Karpas-422 (cell line): ENCODE results near the gene ERBB3. TPM values are rescaled to one million over a fixed set of nuclear protein-coding genes. Genes with fewer than 3 reads are reported as not detected.

Source experiments
- DNase-seq: peaks from one replicate; pipeline ENCODE4 v3.0.0-alpha.2; 2015
- H2AFZ ChIP-seq: fragments of 200-600 bp; sonication (generic); 2 replicates; pipeline ENCODE4 v1.6.1; 2014; ENCODE audit warnings: antibody characterized with exemption, low read length, mixed read lengths
- H3K27ac ChIP-seq: fragments of 200-600 bp; sonication (generic); 2 replicates; pipeline ENCODE4 v1.5.1; 2014; ENCODE audit warnings: mild to moderate bottlenecking, low read length, moderate library complexity
- H3K27me3 ChIP-seq: fragments of 200-600 bp; sonication (generic); 2 replicates; pipeline ENCODE4 v1.6.1; 2014; ENCODE audit warnings: low read length, mixed read lengths
- H3K36me3 ChIP-seq: fragments of 200-600 bp; sonication (generic); 2 replicates; pipeline ENCODE4 v1.6.1; 2014; ENCODE audit warnings: low read length, mixed read lengths; ENCODE audit not compliant: insufficient read depth
- H3K4me1 ChIP-seq: fragments of 200-600 bp; sonication (generic); 2 replicates; pipeline ENCODE4 v1.6.1; 2014; ENCODE audit warnings: mild to moderate bottlenecking, low read length, mixed read lengths
- H3K4me2 ChIP-seq: fragments of 200-600 bp; sonication (generic); 2 replicates; pipeline ENCODE4 v1.6.1; 2014; ENCODE audit warnings: low read length, low read depth, mild to moderate bottlenecking; ENCODE audit not compliant: poor library complexity, severe bottlenecking
- H3K4me3 ChIP-seq: fragments of 200-600 bp; sonication (generic); 2 replicates; pipeline ENCODE4 v1.5.1; 2014; ENCODE audit warnings: mild to moderate bottlenecking, antibody characterized with exemption, low read length, mixed read lengths
- H3K79me2 ChIP-seq: fragments of 200-600 bp; sonication (generic); 2 replicates; pipeline ENCODE4 v1.6.1; 2014; ENCODE audit warnings: mild to moderate bottlenecking, low read length, mixed read lengths
- H3K9ac ChIP-seq: fragments of 200-600 bp; sonication (generic); 2 replicates; pipeline ENCODE4 v1.6.0; 2014; ENCODE audit warnings: low read length
- H3K9me2 ChIP-seq: fragments of 200-600 bp; sonication (generic), shearing (Covaris generic); replicated peaks from 2 replicates; pipeline ENCODE4 v1.6.0; 2014; ENCODE audit warnings: mild to moderate bottlenecking, low read length, moderate library complexity; ENCODE audit not compliant: insufficient read depth
- H3K9me3 ChIP-seq: fragments of 300-700, 200-600 bp; sonication (generic); 2 replicates; pipeline ENCODE4 v1.6.1; 2014; ENCODE audit warnings: low read length, mixed read lengths
- H4K20me1 ChIP-seq: fragments of 200-600 bp; sonication (generic); 2 replicates; pipeline ENCODE4 v1.6.1; 2014; ENCODE audit warnings: mild to moderate bottlenecking, antibody characterized with exemption, low read length, low read depth; ENCODE audit not compliant: insufficient read depth
- total RNA-seq: library from RNA; depleted of rRNA; stranded (reverse); fragments of >200 nt; shearing (Covaris generic); gene quantifications from 2 replicates; pipeline ENCODE4 v1.2.3, GENCODE V29; 2014; ENCODE audit warnings: low replicate concordance

The ERBB3 gene
- total RNA-seq, 1 experiment from 2014 or later = not detected

- Histone ChIP-seq H3K27ac (no peak overlapping the region), H3K9ac (no peak overlapping the region), H3K4me3 (no peak overlapping the region), H3K27me3 (no peaks in the 10 kb centered on the region), H2AFZ (no peak overlapping the region), H3K79me2 (no peaks in the 10 kb centered on the region), H3K4me2 (no peak overlapping the region), H3K4me1 (peaks cover 15% of the 10 kb centered on the region), H4K20me1 (no peaks in the 10 kb centered on the region), H3K36me3 (no peaks in the 10 kb centered on the region), H3K9me2 (no peaks in the 10 kb centered on the region), H3K9me3 (no peaks in the 10 kb centered on the region)
- DNase-seq = no peak
Measured at GRCh38 chr12:56082967-56083366, 3.0 kb downstream of the ERBB3 start.

GRCh38 chr12:56084958-56085543 is 5.1 kb downstream of the ERBB3 start:
- Histone ChIP-seq H3K9ac (no peak overlapping the region), H3K27ac (no peak overlapping the region), H2AFZ (no peak overlapping the region), H3K79me2 (no peaks in the 10 kb centered on the region), H3K4me2 (no peak overlapping the region), H3K27me3 (no peaks in the 10 kb centered on the region), H3K9me2 (no peaks in the 10 kb centered on the region), H3K4me1 (peaks cover 4% of the 10 kb centered on the region), H3K36me3 (no peaks in the 10 kb centered on the region), H4K20me1 (no peaks in the 10 kb centered on the region), H3K4me3 (no peak overlapping the region), H3K9me3 (no peaks in the 10 kb centered on the region)
- peak; percentile 65 for DNase-seq

GRCh38 chr12:56086096-56086495 is 6.1 kb downstream of the ERBB3 start:
- peak; percentile 46 for DNase-seq
- Histone ChIP-seq H3K4me1 (no peaks in the 10 kb centered on the region), H4K20me1 (no peaks in the 10 kb centered on the region), H3K79me2 (no peaks in the 10 kb centered on the region), H3K4me2 (no peak overlapping the region), H3K36me3 (no peaks in the 10 kb centered on the region), H3K27me3 (no peaks in the 10 kb centered on the region), H3K4me3 (no peak overlapping the region), H3K9ac (no peak overlapping the region), H2AFZ (no peak overlapping the region), H3K9me2 (no peaks in the 10 kb centered on the region), H3K27ac (no peak overlapping the region), H3K9me3 (no peaks in the 10 kb centered on the region)

- no peak overlapping the region for H3K4me2 ChIP-seq
- no peaks in the 10 kb centered on the region for H3K9me2 ChIP-seq
- H4K20me1 ChIP-seq = no peaks in the 10 kb centered on the region
- H3K36me3 ChIP-seq = no peaks in the 10 kb centered on the region
- no peak overlapping the region for H3K9ac ChIP-seq
- H3K79me2 ChIP-seq = no peaks in the 10 kb centered on the region
- H2AFZ ChIP-seq = no peak overlapping the region
- no peaks in the 10 kb centered on the region for H3K9me3 ChIP-seq
- H3K4me1 ChIP-seq = no peaks in the 10 kb centered on the region
- H3K27ac ChIP-seq = no peak overlapping the region
- H3K4me3 ChIP-seq = no peak overlapping the region
- H3K27me3 ChIP-seq = no peaks in the 10 kb centered on the region
- DNase-seq = peak; percentile 27
Measured at GRCh38 chr12:56086608-56087007, 6.6 kb downstream of the ERBB3 start.

- H3K9me2 ChIP-seq = no peaks in the 10 kb centered on the region
- no peak overlapping the region for H2AFZ ChIP-seq
- H3K27me3 ChIP-seq = no peaks in the 10 kb centered on the region
- no peak overlapping the region for H3K27ac ChIP-seq
- H3K79me2 ChIP-seq = no peaks in the 10 kb centered on the region
- no peaks in the 10 kb centered on the region for H3K36me3 ChIP-seq
- no peak for DNase-seq
- no peaks in the 10 kb centered on the region for H3K4me1 ChIP-seq
- no peak overlapping the region for H3K4me3 ChIP-seq
- no peak overlapping the region for H3K4me2 ChIP-seq
- H3K9ac ChIP-seq = no peak overlapping the region
- H3K9me3 ChIP-seq = no peaks in the 10 kb centered on the region
- H4K20me1 ChIP-seq = no peaks in the 10 kb centered on the region
Measured at GRCh38 chr12:56087220-56087619, 7.3 kb downstream of the ERBB3 start.

- no peak overlapping the region for H3K4me3 ChIP-seq
Measured at GRCh38 chr12:56097738-56098137, 17.8 kb downstream of the ERBB3 start.

GRCh38 chr12:56098592-56098991 is 18.6 kb downstream of the ERBB3 start:
- peaks cover 8% of the 10 kb centered on the region for H3K4me1 ChIP-seq
- DNase-seq = no peak
- H3K4me3 ChIP-seq = no peak overlapping the region
- no peaks in the 10 kb centered on the region for H3K36me3 ChIP-seq
- H2AFZ ChIP-seq = no peak overlapping the region
- no peaks in the 10 kb centered on the region for H3K79me2 ChIP-seq
- H4K20me1 ChIP-seq = no peaks in the 10 kb centered on the region
- no peaks in the 10 kb centered on the region for H3K9me3 ChIP-seq
- no peak overlapping the region for H3K9ac ChIP-seq
- no peak overlapping the region for H3K4me2 ChIP-seq
- H3K27ac ChIP-seq = no peak overlapping the region
- no peaks in the 10 kb centered on the region for H3K27me3 ChIP-seq
- no peaks in the 10 kb centered on the region for H3K9me2 ChIP-seq

More at GRCh38 chr12:56097738-56098137, 17.8 kb downstream of the ERBB3 start:
- Histone ChIP-seq H3K27me3 (no peaks in the 10 kb centered on the region), H4K20me1 (no peaks in the 10 kb centered on the region), H3K79me2 (no peaks in the 10 kb centered on the region), H3K4me1 (no peaks in the 10 kb centered on the region), H3K9ac (no peak overlapping the region), H3K9me2 (no peaks in the 10 kb centered on the region), H3K36me3 (no peaks in the 10 kb centered on the region), H3K9me3 (no peaks in the 10 kb centered on the region), H2AFZ (no peak overlapping the region), H3K4me2 (no peak overlapping the region), H3K27ac (no peak overlapping the region)
- no peak for DNase-seq

GRCh38 chr12:56099787-56100186 is 19.8 kb downstream of the ERBB3 start:
- Histone ChIP-seq H2AFZ (no peak overlapping the region), H3K27ac (no peak overlapping the region), H3K9me3 (no peaks in the 10 kb centered on the region), H3K9ac (no peak overlapping the region), H3K36me3 (no peaks in the 10 kb centered on the region), H3K9me2 (no peaks in the 10 kb centered on the region), H3K4me3 (no peak overlapping the region), H3K27me3 (no peaks in the 10 kb centered on the region), H3K4me2 (no peak overlapping the region), H3K4me1 (peaks cover 11% of the 10 kb centered on the region), H4K20me1 (no peaks in the 10 kb centered on the region), H3K79me2 (peaks cover 8% of the 10 kb centered on the region)
- no peak for DNase-seq
